NCI-H226 (cell line): ENCODE results near the gene FOSL1.

Source experiments
- DNase-seq: peaks from one replicate; pipeline ENCODE4 v3.0.0-alpha.2; 2015

Gene FOSL1

GRCh38 chr11:65919141-65919572 is 19.0 kb upstream of the FOSL1 start, which contains the start of gene DRAP1:
Gene DRAP1 (plus strand): TSS chr11:65919426. CDS start chr11:65919502, 76 bp downstream.
- DNase-seq, result peak; percentile 98

GRCh38 chr11:65918211-65919140 is 18.3 kb upstream of the FOSL1 start, which contains the start of gene C11orf68:
Gene C11orf68 (minus strand): TSS chr11:65919062. CDS start chr11:65919031, 31 bp downstream.
- peak; percentile 59 for DNase-seq

- DNase-seq, result no peak
Observed at GRCh38 chr11:65917434-65918210, 17.4 kb upstream of the FOSL1 start.

- DNase-seq, result no peak
Observed at GRCh38 chr11:65917077-65917433, 16.9 kb upstream of the FOSL1 start.

- no peak for DNase-seq
Observed at GRCh38 chr11:65916391-65916790, 16.2 kb upstream of the FOSL1 start.

- peak; percentile 98 for DNase-seq
Observed at GRCh38 chr11:65915821-65916251, 15.6 kb upstream of the FOSL1 start.

GRCh38 chr11:65915101-65915820 is 15.1 kb upstream of the FOSL1 start:
- DNase-seq, result no peak

GRCh38 chr11:65912845-65913244 is 12.7 kb upstream of the FOSL1 start:
- peak; percentile 94 for DNase-seq

GRCh38 chr11:65911682-65912568 is 11.7 kb upstream of the FOSL1 start:
- peak; percentile 92 for DNase-seq

GRCh38 chr11:65907878-65908277 is 7.7 kb upstream of the FOSL1 start:
- DNase-seq, result no peak

- DNase-seq, result peak; percentile 46
Observed at GRCh38 chr11:65906602-65907001, 6.4 kb upstream of the FOSL1 start.

GRCh38 chr11:65903715-65904114 is 3.5 kb upstream of the FOSL1 start:
- no peak for DNase-seq

GRCh38 chr11:65903068-65903481 is 2.9 kb upstream of the FOSL1 start:
- DNase-seq, result peak; percentile 77

- DNase-seq, result no peak
Observed at GRCh38 chr11:65900899-65901180, 652 bp upstream of the FOSL1 start.

GRCh38 chr11:65899356-65900124 is 648 bp downstream of the FOSL1 start:
- DNase-seq, result peak; percentile 86

- no peak for DNase-seq
Observed at GRCh38 chr11:65898656-65899355, 1.4 kb downstream of the FOSL1 start.

GRCh38 chr11:65897020-65897471 is 3.1 kb downstream of the FOSL1 start:
- no peak for DNase-seq

GRCh38 chr11:65896034-65896999 is 3.9 kb downstream of the FOSL1 start:
- DNase-seq, result no peak

GRCh38 chr11:65895482-65895981 is 4.7 kb downstream of the FOSL1 start:
- DNase-seq, result no peak
